ENCODE data around the gene SLC39A7.

Gene SLC39A7, protein sequence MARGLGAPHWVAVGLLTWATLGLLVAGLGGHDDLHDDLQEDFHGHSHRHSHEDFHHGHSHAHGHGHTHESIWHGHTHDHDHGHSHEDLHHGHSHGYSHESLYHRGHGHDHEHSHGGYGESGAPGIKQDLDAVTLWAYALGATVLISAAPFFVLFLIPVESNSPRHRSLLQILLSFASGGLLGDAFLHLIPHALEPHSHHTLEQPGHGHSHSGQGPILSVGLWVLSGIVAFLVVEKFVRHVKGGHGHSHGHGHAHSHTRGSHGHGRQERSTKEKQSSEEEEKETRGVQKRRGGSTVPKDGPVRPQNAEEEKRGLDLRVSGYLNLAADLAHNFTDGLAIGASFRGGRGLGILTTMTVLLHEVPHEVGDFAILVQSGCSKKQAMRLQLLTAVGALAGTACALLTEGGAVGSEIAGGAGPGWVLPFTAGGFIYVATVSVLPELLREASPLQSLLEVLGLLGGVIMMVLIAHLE

DNA sequence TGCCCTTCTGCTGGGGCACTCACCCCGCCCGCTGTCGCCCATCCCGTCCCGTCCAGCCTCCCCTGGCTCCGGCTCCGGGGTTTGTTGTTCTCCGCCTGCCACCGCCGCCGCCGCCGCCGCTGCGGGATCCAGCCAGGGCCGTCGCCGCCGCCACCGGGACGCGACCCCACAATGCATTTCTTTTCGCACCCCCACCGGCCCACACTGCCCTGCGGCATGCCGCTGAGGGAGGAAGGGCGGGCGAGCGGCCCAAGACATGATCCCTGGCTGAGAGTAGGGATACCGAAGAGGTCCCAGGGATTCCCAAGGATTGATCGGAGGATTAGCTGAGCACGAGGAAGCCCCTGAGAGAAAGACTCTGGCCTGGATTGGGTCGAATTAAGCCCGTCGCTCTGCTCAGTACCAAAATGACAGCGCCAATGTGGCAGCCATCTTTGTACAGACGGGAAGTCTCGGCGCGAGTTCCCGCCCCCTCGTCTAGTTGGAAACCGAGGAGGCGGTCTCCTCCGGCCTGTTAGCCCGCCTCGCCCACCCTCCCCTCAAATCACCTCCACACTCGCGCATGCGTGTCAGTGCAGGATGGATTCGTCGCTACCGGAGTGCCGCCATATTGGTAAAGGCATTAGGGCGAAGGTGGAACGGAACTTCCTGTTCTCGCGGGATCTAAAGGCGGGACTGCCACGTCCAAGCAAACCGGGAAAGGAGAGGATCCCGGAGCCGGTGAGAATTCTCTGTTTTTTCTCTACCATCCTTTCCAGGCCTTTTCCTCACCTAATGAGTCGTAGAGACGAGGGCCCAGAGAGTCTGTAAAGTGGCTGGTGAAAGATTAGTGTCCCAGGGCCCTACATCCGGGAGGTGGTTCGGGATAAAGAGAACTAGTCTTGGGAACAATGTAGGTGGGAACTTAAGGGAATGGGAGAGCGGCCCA is at the start of gene SLC39A7, which contains the start of gene RXRB:
Gene SLC39A7 (plus strand): TSS at position 649 of the 928 bp plus-strand sequence. CDS start 379 bp downstream, outside the sequence.
Gene RXRB (minus strand): TSS at position 447 of the 928 bp plus-strand sequence. CDS start 189 bp downstream, at position 258.
- DNase-seq (ENCODE audit: low spot score) = peak; percentile 98

DNA sequence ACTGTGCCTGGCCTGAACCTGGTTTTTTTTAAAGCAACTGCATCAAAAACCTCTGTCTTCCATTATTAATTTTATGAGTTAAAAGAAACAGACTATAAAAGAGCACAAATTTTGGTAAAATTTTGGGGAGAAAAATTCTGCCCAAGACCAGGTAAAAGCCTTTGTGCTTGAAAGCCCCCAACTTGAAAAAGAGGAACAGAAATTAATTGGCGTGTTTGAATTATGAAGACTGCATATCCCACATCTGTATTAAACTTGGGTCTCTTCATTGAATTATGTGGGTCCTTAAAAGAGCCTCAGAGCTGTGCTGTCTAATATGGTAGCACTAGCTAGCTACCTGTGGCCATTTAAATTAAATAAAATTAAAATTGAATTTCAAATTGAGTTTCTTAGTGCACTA is 49.6 kb upstream of the SLC39A7 start:
- DNase-seq (ENCODE audit: low spot score) = no peak

DNA sequence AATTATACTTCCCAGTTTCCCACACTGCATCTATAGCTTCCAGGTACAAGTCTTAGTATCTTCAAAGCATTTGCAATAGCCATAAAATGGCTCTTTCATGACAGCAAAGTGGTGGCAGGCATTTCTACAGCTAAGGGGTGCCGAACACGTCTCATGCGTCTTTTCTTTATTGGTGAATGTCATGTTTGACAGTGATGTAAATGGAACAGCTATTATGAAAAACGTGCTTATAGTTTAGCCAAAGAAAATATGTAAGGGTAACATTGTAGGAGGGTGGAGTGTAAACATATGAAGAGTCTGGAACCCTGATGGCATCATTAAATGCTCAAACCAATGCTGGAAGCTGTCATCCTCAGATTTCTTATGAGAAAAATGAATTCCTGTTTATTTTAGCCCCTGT is 46.3 kb upstream of the SLC39A7 start:
- no peak for DNase-seq (ENCODE audit: low spot score)

DNA sequence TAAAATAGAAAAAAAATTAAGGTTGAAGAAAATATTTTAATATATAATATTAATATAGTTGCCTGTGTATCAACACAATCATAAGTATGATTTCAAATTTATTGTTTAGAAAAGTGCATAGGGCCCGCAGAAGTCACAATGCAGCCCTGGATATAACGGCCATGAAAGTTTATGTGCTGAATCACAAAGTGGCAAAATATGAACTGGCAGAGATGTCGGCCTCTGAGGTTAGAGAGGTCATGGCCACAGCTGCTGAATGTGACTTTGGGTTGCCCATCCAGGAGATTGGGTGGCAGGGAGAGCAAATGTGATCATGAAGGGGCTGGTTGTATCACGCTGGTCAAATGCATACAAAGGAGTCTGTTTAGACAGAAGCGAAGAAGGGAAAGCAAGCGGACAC is 44.1 kb upstream of the SLC39A7 start:
- no peak for DNase-seq (ENCODE audit: low spot score)

DNA sequence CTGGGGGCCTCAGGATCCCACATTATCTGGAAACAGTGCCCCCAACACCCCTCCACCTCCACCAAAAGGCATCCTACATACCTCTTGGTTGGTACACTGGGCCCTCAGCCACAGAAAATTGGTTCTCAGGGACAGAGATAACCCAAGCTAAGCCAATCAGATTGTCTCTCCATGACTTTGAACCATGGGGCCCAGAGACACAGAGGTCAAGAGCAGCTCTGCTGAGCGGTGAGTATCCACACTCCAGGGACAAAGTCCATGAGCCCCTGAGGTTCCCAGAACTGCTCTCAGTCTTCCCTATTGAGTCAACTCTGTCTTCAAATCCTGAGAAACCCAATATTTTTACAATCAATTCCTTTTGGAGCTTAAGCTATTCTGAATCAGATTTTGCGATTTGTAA is 43.7 kb upstream of the SLC39A7 start:
- no peak for DNase-seq (ENCODE audit: low spot score)

DNA sequence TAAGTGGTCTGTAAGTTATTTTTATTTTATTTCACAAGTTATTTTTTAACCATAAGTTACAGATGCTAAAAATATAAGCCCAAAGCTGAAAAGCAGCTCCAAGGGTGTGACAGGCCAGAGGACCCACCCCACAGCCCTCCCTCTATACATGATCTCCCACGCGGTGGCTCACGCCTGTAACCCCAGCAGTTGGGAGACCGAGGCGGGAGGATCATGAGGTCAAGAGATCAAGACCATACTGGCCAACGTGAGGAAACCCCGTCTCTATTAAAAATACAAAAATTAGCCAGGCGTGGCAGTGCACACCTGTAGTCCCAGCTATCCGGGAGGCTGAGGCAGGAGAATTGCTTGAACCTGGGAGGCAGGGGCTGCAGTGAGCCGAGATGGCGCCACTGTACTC is 40.6 kb upstream of the SLC39A7 start:
- no peak for DNase-seq (ENCODE audit: low spot score)

DNA sequence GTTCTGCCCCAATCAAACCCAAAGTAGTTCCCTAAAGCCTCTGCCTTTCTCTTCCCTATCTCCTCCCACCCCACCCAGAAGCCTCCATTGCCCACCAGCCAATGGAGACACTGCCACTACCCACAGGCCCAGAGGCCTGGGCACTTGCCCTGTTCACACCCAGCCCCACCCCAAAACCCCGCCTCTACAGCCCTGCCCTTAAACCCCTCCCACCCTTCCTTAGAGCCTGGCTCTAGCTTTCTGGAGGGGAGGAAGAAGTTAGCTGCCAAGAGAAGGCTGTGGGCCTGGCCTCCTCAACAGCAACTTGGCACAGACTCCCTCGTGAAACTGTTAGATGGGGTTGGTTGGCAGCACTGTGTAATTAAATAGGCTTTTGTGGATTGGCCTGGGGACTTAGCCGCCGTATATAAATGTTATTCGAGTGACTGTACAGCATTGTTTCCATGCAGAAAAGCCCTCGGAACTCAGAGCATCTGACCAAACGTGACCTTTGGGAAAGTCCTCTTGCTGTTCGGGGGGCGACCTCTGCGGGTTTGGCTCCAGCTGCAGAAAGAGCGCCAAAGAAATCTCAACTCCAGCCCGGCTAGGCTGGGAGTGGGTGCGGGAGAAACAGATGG is 39.8 kb upstream of the SLC39A7 start:
- DNase-seq (ENCODE audit: low spot score) = peak; percentile 90

DNA sequence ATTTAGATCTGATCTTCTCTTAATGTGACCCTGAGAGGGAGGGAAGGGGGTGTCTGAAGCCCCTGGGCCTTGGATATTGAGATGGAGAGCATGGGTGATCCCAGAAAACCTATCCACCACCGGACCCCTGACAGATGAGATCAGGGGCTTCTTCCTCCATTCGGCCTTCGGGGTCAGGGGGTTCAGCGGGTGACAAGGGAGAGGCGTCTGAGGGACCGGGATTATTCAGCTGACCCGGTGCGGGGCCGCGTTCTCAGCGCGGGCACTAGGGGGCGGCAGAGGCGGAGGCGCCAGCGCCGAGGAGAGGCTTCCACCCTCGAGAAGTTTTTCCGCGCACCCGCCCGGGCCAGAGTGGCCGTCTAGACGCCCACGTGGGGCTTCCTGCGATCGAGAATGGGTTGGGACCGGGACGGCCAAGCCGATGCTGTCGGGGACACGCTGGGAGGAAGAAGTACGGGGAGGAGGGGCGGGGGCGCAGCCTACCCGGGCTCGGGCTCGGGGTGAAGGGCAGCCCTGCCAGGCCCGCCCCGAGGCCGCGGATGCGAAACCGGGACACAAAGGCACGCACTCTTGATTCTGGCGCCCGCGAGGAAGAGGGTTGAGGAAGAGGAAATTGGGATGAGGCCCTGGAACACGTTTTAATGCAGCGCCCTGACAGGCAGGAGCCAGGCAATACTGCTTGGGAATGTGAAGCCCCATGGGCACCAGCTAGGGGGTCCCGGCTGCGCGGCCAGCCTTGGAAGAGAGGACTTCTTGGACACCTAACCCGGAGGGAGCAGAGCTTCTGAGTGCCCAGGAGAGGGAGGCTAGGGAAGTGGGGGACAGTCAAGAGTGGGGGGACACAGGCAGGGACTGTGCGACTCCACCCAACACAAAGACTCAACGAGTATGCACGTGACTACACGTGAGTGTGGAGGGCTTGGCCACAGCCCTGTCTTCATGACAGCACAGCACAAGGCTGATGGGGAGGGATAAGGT is 39.0 kb upstream of the SLC39A7 start:
- DNase-seq (ENCODE audit: low spot score) = peak; percentile 94

DNA sequence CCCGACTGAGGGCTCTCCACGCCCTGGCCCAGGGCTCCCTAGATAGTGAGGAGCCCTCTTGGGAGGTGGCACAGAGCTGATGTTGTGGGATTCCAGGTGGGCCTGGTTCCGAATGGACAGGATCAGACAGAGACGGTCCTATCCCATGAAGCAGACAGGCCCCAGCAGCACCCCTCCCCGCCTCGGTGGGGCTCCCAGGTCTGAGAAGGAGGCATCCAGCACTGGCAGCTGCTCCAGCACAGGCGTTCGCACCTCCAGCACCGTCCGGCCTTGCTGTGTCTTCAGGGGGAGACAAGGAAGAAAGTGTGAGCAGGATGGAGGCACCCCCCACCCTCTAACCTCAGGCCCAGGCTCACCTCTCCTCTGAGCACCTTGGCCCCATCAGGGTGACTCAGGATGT is 37.1 kb upstream of the SLC39A7 start:
- DNase-seq (ENCODE audit: low spot score) = no peak

DNA sequence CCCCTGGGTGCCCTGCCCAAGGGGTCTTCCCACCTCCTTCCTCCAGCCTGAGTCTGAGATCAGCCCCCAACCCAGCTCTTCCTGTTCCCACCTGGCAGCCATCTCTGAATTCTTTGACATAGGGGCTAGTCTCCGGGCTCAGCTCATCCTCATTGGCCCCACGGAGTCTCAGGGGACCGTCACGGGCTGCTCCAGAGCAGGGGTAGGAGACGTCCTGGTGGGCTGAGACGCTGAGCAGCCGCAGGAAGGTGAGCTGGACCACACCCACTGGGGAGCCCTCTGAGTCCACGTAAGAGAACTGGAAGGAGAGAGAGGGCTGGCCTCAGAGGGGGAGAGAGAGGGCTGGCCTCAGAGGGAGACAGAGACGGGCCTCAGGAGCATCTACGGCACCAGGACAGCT is 36.5 kb upstream of the SLC39A7 start:
- DNase-seq (ENCODE audit: low spot score) = no peak

DNA sequence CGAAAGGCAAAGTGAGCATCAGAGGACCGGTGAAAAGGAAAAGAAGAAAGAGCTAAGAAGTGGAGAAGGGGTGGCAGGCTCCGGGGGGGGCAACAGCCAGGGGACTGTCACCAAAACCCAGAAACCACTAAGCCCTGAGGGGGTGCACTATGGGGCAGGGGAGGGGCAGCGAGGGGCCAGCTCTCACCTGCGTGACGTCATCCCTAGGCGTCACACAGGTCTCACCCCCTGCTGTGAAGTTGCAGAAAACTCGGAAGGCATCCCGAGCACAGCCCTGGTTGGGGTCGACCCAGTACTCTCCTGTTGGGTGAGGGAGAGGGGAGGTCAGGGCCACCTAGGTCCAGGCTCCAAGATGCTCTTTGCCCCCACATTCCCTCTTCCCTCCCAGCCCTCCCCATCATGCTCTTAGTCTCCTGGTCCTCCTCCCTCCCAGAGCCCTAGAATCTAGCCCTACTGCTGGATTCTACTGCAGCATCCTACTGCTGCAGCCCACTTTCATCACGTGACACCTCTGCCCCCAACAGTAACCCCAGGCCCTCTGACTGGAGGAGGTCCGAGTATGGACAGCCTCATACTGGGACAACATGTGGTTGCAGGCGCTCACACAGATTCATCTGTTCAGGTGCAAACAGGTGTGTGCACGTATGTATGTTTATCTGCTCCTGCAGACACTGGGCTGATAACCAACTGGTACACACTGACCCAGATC is 35.8 kb upstream of the SLC39A7 start:
- no peak for DNase-seq (ENCODE audit: low spot score)

DNA sequence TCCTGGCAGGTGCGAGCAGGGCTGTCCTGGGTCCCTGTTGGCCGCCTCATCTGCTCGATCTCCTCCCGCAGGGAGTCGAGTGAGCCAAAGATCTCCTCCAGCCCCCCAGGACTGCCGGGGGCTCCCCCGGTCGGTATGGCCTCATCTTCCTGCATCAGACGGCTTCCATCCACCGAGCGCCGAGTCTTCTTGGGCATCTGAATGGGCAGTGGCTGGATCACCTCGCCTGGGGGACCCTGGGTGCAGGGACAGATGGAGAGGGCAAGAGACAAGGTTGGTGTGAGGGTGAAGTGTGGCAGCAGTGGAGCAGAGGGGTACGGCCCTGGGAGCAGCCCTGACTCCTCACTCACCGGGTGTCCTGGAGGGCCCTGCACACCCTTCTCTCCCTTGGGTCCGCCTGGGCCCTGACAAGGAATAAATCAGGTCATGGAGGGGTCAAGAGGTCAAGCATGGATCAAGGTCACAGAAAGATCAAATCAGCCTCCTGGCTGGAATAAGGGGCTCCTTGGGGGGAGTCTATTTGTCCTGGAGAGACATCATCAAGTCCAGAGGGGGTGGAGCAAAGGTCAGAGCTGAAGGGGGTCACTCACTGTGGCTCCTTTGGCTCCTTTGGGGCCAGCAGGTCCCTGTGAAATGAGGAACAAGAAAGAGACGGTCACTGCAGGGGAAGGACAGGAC is 34.9 kb upstream of the SLC39A7 start:
- DNase-seq (ENCODE audit: low spot score) = no peak

DNA sequence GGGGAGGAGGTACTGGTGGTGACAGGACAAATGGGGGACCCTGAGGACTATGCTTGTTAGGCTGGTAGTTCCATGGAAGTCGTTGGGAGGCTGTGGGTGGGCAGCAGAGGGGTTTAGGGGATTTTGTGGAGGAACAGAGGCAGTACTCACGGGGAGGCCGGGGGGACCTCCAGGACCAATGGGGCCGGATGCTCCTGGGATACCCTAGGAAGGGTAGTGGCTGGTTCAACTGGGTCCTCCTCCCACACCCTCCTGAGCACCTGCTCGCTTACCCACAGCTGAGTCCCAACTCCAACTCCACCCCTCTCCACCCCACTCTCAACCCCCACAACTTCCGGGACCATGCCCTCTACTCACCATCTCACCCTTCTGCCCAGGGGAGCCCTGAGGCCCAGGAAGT is 34.3 kb upstream of the SLC39A7 start:
- DNase-seq (ENCODE audit: low spot score) = no peak

DNA sequence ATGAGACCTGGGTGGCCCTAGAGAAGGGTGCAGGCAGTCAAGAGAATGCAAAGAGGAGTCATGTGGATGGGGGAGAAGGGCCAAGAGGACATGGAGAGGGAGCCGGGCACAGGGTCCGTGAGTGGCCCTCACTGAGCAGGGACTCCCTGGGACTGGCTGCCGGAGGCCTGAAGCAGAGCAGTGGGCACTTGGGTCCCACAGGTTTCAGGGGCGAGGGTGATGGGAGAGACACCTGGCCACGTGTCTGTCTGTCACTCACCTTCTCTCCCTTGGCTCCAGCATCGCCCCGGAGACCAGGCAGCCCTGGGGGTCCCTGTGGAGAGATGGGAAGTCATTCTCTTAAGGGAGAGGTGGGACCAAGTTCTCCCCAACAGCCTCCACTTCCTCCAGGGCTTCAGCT is 33.9 kb upstream of the SLC39A7 start:
- no peak for DNase-seq (ENCODE audit: low spot score)

DNA sequence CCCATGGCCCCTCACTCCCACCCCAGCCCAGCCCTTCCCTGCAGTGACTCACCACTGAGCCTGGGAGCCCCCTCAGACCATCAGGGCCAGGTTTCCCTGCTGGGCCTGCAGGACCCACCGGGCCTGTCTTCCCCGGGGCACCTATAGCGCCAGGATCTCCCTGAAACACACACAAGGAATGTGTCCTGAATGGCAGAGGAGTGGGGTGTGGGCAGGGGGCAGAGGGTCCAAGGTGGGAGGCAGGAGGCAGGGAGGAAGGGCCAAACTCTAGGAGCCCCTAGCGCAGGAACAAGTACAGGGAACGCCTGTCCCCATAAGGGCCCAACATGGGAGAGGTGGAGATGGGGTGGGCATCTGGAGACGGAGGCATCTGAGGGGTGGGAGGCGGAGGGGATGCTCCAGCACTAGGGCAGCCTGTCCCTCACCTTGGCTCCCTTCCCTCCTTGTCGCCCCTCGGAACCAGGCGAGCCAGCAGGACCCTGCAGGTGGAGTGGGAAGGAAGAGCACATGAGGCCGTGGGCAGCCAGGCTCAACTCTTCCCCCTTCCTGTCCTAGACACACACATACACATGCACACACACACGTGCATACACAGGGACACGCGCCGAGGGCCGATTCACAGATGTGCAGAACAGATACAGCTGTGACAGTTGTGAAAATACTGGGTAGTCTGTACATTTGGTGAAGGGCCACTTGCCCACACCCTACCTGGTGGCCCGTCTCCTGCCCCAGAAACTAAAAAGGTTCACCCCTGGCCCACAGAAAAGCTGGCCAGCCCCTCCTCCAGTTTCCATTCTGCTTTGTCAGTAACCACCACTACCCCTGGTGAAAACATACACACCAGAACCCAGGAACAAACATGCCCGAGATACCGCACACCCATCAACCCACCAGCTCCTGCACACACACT is 33.0 kb upstream of the SLC39A7 start:
- no peak for DNase-seq (ENCODE audit: low spot score)

DNA sequence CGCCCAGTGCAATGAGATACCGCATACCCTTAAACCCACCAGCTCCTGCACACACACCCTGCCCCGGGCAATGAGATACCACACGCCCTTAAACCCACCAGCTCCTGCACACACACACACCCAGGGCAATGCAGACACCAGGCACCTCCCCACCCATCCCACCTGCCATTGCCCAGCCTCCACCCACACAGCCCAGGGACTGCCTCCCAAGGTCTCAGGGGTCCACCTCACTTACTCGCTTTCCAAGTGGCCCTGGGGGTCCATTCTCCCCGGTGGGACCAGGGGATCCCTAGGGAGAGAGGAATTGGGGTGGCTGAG is 32.4 kb upstream of the SLC39A7 start:
- no peak for DNase-seq (ENCODE audit: low spot score)

DNA sequence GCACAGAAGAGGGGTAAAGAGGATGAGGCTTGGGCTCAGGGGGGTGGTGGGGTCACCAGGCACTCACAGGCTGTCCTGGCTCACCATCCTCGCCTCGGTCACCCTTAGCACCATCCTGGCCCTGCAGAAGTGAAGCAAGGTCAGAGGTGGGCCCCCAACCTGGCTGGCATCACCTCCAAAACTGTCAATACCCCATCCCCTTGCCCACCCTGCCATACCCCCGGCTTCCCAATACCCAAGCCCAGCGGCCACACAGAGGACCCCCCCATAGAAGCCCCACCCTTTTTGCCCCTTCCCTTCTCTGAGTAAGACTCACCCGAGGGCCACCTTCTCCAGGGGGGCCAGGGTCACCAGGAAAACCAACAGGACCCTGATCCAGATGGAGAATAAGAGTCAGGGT is 32.0 kb upstream of the SLC39A7 start:
- no peak for DNase-seq (ENCODE audit: low spot score)

DNA sequence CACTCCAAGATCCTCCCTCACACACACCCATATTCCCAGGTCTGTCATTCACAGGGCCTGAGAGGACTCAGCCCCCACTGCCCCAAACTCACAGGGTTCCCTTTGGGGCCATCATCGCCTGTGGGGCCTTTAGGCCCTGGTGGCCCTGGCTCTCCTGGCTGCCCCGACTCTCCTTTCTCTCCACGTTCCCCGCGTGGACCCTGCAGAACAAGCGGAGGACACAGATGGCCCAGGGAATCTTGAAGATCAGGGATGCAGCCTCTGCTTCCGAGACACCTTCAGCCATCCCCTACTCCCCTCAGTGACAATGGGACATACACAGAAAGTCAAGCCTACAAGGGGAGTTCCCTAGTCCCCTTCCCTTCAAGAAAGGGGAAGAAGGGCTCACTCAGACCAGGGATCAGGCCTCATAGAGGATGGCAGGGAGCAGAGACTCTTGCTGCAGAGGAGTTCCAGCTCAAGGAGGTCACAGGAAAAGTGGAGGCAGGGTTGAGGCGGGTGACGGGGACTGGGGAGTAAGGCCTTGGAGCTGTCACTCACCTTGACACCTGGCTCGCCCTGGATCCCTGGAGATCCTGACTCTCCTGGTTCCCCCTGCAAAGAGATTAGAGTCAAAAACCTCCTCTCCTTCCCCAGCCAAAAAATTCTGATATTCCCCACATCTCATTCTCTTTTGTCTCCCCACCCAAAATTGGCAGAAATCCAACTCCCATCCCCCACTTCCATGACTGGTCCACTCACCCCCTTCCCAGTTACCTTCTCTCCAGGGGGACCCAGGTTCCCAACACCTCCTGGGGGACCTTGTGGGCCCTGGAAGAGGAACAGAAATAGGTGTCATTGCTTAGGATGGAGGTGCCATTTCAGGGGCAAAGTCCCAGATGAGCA is 31.1 kb upstream of the SLC39A7 start:
- no peak for DNase-seq (ENCODE audit: low spot score)

Measured in AG20443 (cell line).